ENCODE data around the gene ENPP3. TPM values are rescaled to one million over a fixed set of nuclear protein-coding genes. Genes with fewer than 3 reads are reported as not detected.
"Not testable (repeated sequence)": the region's sequence is repeated elsewhere in the genome, so short reads cannot be mapped to it uniquely, and the experiment has no call there.

The ENPP3 gene
- total RNA-seq, 1 donor from 2014 or later: 2.3 TPM

DNA sequence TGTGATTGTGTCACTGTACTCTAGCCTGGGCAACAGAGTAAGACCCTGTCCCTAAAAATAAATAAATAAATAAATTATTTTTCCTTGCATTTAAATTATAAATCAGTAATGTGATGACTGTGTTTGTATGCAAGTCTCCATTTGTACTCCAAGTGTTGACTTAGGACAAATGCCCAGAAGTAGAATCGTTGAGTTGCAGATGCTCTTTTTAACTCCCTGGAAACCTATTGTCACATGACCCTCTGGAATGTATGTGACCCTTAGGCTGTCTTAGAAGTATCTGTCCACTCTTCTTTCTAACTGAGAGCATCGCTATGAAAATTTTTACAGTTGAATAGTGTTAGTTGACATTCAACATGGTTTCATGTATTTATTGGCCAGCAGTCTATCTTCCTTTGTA, 45.3 kb downstream of the ENPP3 start:
- H3K27me3 Mint-ChIP-seq: peaks cover 4% of the 10 kb centered on the region
- no peaks in the 10 kb centered on the region for H3K36me3 Mint-ChIP-seq (ENCODE audit: low read depth)
- no peak overlapping the region for H3K27ac Mint-ChIP-seq

DNA sequence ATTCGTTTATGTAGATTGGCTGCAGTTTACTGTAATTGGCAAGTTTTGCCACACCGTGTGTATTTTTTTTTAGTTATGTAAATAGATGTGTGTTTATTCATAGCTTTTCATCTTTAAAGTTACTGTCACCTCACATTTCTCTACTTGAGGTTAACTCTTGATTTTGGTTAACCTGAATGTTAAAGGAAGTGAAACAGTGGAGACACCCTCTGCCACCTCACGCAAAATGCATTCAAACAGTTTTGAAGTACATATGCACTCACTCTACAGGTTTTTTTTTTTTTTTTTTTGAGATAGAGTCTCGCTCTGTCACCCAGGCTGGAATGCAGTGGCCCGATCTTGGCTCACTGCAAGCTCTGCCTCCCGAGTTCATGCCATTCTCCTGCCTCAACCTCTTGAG, 46.4 kb downstream of the ENPP3 start:
- no peaks in the 10 kb centered on the region for H3K9me3 Mint-ChIP-seq
- peaks cover 7% of the 10 kb centered on the region for H3K4me1 Mint-ChIP-seq
- H3K27me3 Mint-ChIP-seq: peaks cover 4% of the 10 kb centered on the region
- no peak overlapping the region for H3K4me3 Mint-ChIP-seq
- DNase-seq: no peak
- peak overlapping the region; percentile 58 for H3K27ac Mint-ChIP-seq
- H3K36me3 Mint-ChIP-seq (ENCODE audit: low read depth): no peaks in the 10 kb centered on the region
- intact Hi-C loops (cut with micrococcal nuclease): no loop called here

More for the DNA sequence above, 45.3 kb downstream of the ENPP3 start:
- Mint-ChIP-seq H3K9me3 (no peaks in the 10 kb centered on the region), H3K4me1 (peaks cover 4% of the 10 kb centered on the region), H3K4me3 (no peak overlapping the region)
- no peak for DNase-seq
- intact Hi-C loops (cut with micrococcal nuclease): no loop called here

DNA sequence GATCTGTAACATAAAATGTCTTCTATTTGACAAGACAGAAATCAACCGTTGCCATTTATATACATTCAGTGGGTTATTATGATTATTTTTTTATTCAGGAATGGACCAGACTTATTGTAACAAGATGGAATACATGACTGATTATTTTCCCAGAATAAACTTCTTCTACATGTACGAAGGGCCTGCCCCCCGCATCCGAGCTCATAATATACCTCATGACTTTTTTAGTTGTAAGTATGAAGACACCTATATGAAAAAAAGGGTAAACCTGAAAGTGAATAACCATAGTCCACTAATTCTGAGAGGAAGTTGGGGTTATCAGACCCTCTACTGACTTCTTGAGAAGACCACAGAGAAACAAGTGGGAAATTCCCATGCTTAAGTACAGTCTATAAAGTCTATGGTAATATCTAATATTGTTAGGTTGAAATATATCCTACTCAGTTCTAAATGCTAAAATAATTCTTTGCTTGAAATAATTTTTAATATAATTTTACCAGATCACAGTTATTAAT, 48.2 kb downstream of the ENPP3 start:
- Mint-ChIP-seq H3K36me3 (ENCODE audit: low read depth) (no peaks in the 10 kb centered on the region), H3K27me3 (peaks cover 6% of the 10 kb centered on the region), H3K4me3 (no peak overlapping the region), H3K27ac (no peak overlapping the region), H3K9me3 (no peaks in the 10 kb centered on the region), H3K4me1 (peaks cover 9% of the 10 kb centered on the region)
- DNase-seq: no peak
- intact Hi-C loops (cut with micrococcal nuclease): no loop called here

DNA sequence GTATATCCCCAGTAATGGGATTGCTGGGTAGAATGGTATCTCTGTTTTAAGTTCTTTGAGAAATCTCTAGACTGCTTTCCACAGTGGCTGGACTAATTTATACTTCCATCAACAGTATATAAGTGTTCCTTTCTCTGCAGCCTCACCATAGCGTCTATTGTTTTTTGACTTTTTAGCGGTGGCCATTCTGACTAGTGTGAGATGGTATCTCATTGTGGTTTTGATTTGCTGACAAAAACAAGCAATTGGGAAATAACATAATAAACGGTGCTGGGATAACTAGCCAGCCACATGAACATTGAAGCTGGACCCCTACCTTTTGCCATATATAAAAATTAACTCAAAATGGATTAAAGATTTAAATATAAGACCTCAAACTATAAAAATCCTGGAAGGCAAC, 49.9 kb downstream of the ENPP3 start:
- peaks cover 9% of the 10 kb centered on the region for H3K4me1 Mint-ChIP-seq
- no peaks in the 10 kb centered on the region for H3K9me3 Mint-ChIP-seq
- H3K36me3 Mint-ChIP-seq (ENCODE audit: low read depth): no peaks in the 10 kb centered on the region
- no peak overlapping the region for H3K4me3 Mint-ChIP-seq
- H3K27me3 Mint-ChIP-seq: peaks cover 2% of the 10 kb centered on the region
- intact Hi-C loops (cut with micrococcal nuclease): no loop called here
- DNase-seq: no peak
- no peak overlapping the region for H3K27ac Mint-ChIP-seq

DNA sequence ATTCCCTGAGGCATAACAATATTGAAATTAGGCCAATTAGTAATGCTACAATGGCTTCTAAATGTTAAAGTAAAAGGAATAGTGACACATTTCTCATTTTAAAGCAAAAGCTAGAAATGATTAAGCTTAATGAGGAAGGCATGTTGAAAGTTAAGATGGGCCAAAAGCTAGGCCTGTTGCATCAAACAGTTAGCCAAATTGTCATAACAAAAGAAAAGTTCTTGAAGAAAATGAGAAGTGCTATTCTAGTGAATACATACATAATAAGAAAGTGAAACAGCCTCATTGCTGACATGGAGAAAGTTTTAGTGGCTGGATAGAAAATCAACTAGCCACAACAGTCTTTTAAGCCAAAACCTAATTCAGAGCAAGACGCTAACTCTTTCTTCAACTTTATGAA, 51.2 kb downstream of the ENPP3 start:
- intact Hi-C loops (cut with micrococcal nuclease): loop anchor here (1.0 kb wide), 1 partner anchor 48 kb away; no protein-coding TSS in a partner anchor
- H3K36me3 Mint-ChIP-seq (ENCODE audit: low read depth): no peaks in the 10 kb centered on the region
- H3K9me3 Mint-ChIP-seq: no peaks in the 10 kb centered on the region
- peaks cover 2% of the 10 kb centered on the region for H3K27me3 Mint-ChIP-seq
- peak overlapping the region; percentile 9 for H3K27ac Mint-ChIP-seq
- H3K4me3 Mint-ChIP-seq: no peak overlapping the region
- DNase-seq: no peak
- H3K4me1 Mint-ChIP-seq: peaks cover 9% of the 10 kb centered on the region

DNA sequence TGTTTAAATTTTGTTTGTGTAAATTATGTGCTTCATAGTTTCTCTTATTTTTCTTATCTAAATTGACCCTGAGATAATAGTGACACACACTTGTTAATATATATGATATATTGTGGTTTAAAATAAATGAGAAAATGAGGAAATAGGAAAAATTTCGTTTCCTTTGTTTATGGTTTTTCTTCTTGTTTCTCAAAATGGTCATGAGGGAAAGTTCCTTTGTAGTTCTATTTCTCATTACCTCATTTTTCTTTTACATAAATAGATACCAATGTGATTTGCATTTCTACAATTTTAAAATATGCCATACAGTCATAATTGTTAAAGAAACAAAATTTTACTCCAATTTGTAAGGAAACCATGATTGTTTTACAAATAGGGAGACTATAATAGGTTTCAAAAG, 54.9 kb downstream of the ENPP3 start:
- no peak for DNase-seq
- Mint-ChIP-seq H3K27ac (no peak overlapping the region), H3K36me3 (ENCODE audit: low read depth) (no peaks in the 10 kb centered on the region), H3K4me1 (peaks cover 8% of the 10 kb centered on the region), H3K4me3 (no peak overlapping the region), H3K9me3 (no peaks in the 10 kb centered on the region), H3K27me3 (peaks cover 5% of the 10 kb centered on the region)
- intact Hi-C loops (cut with micrococcal nuclease): loop anchor here (10.0 kb wide), 1 partner anchor 223 kb away; no protein-coding TSS in a partner anchor

DNA sequence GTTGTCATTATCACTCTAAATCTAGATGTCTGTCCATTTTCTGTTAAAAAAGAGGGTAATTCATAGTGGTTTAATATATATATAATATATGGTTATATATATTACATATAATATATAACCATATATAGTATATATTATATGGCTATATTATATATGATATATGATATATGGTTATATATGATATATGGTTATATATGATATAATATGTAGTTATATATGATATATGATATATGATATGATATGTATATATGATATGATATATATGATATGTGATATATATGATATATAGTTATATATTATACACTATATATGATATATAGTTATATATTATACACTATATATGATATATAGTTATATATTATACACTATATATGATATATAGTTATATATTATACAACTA, 55.5 kb downstream of the ENPP3 start:
- no peak for DNase-seq
- Mint-ChIP-seq H3K9me3 (no peaks in the 10 kb centered on the region), H3K27ac (no peak overlapping the region), H3K36me3 (ENCODE audit: low read depth) (no peaks in the 10 kb centered on the region), H3K4me1 (peaks cover 5% of the 10 kb centered on the region), H3K27me3 (peaks cover 5% of the 10 kb centered on the region), H3K4me3 (no peak overlapping the region)
- intact Hi-C loops (cut with micrococcal nuclease): loop anchor here (10.0 kb wide), 1 partner anchor 222 kb away; no protein-coding TSS in a partner anchor

DNA sequence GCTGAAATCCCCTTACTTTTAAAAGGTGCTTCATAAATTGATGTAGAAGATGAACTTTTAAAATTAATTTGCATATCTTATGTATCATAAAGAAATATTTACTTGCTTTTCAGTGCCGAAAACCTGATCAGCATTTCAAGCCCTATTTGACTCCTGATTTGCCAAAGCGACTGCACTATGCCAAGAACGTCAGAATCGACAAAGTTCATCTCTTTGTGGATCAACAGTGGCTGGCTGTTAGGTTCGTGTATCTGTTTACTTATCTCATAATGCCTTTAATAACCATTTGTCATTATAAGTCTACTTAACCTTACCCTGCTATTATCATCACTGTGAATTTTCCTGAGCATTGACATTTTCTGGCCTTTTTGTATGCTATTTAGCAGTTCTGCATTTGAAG, 56.3 kb downstream of the ENPP3 start:
- Mint-ChIP-seq H3K36me3 (ENCODE audit: low read depth) (no peaks in the 10 kb centered on the region), H3K9me3 (no peaks in the 10 kb centered on the region), H3K4me1 (peaks cover 2% of the 10 kb centered on the region), H3K27me3 (peaks cover 5% of the 10 kb centered on the region), H3K27ac (no peak overlapping the region), H3K4me3 (no peak overlapping the region)
- no peak for DNase-seq
- intact Hi-C loops (cut with micrococcal nuclease): loop anchor here (10.0 kb wide), 1 partner anchor 221 kb away; no protein-coding TSS in a partner anchor

DNA sequence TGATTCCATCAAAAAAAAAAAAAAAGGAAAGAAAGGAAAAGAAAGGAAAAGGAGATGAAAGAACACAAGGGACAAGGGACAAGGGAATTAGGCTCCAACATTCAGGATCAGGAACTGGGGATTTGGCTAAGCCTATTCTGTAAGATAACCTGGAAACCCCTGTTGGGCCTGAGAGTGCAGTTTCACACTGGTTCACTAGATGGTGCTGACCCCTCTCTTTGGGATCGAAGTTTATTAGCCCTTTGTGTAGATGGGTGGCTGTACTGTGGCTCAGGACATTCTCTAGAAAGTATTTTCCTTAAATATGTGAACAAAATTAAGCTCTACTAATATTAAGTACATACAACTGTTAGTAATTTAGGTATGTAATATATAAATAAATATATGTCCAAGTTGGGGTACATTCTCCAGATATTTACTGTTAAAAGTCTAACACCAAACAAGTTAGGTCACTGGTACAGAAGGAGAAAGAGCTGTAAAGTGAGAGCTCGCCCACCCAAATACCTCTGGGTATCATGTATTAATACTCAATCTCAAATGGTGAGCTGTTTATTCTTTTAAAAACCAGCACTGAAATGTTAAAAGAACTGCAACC, 57.8 kb downstream of the ENPP3 start:
- intact Hi-C loops (cut with micrococcal nuclease): loop anchor here (10.0 kb wide), 1 partner anchor 220 kb away; no protein-coding TSS in a partner anchor
- no peak overlapping the region for H3K4me3 Mint-ChIP-seq
- peak; percentile 74 for DNase-seq
- H3K36me3 Mint-ChIP-seq (ENCODE audit: low read depth): no peaks in the 10 kb centered on the region
- no peaks in the 10 kb centered on the region for H3K4me1 Mint-ChIP-seq
- H3K9me3 Mint-ChIP-seq: no peaks in the 10 kb centered on the region
- peaks cover 3% of the 10 kb centered on the region for H3K27me3 Mint-ChIP-seq
- H3K27ac Mint-ChIP-seq: no peak overlapping the region

DNA sequence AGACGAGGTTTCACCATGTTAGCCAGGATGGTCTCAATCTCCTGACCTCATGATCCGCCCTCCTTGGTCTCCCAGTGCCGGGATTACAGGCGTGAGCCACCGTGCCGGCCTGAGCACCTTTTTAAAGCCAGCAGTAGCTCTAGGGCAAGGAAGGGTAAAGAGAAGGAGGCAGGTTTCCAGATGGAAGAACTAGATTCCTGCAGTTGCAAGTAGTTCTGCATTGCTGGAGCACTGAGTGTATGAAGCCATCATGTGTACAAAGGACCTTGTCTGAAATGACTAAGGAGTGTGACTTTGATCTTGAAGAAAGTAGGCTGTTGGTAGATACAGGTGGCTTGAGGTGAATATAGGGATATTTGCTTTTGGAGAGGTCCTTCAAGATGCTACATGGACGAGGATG, 59.9 kb downstream of the ENPP3 start:
- Mint-ChIP-seq H3K4me3 (no peak overlapping the region), H3K9me3 (no peaks in the 10 kb centered on the region), H3K4me1 (no peaks in the 10 kb centered on the region), H3K27ac (no peak overlapping the region), H3K36me3 (ENCODE audit: low read depth) (no peaks in the 10 kb centered on the region), H3K27me3 (peaks cover 3% of the 10 kb centered on the region)
- intact Hi-C loops (cut with micrococcal nuclease): loop anchor here (10.0 kb wide), 1 partner anchor 218 kb away; no protein-coding TSS in a partner anchor
- no peak for DNase-seq

DNA sequence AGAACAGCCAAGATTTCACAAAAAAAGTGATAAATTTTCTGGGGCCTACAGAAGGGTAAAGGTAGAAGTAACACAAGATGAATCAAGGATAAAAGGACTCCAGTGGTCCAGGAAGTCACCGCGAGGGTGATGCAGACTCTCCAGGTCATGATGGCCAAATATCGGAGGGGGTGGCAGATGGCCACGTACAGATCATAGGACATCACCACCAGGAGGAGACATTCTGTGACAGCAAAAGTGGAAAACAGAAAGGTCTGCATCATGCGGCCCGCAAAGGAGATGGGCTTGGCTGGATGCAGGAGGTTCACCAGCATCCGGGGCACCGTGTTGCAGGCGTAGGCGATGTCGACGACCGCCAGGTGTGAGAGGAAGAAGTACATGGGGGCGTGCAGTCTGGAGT, 63.7 kb downstream of the ENPP3 start:
- intact Hi-C loops (cut with micrococcal nuclease); DNase-seq; H3K4me1 Mint-ChIP-seq; H3K27me3 Mint-ChIP-seq; H3K4me3 Mint-ChIP-seq; H3K9me3 Mint-ChIP-seq; H3K36me3 Mint-ChIP-seq (ENCODE audit: low read depth); H3K27ac Mint-ChIP-seq: not testable (repeated sequence)

DNA sequence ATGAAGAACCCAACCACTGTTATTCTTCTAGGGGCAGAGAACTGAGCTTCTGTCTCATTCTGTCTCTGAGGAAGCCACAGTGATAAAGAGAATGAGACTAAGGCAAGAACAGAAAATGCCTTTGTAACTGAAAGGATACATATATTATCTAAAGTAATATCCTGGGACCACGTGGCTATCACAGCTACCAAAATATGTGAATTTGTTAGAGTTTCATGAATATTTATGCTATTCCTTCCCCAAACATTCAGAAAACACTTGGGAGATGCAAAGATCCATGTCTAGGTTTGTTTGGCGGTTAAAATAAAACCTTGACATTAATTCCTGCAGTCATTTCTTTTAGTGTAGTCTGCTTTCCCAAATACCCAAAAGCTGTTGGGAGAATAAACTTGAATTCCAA, 66.8 kb downstream of the ENPP3 start:
- H3K27ac Mint-ChIP-seq; H3K36me3 Mint-ChIP-seq (ENCODE audit: low read depth); H3K27me3 Mint-ChIP-seq; H3K9me3 Mint-ChIP-seq; DNase-seq; intact Hi-C loops (cut with micrococcal nuclease); H3K4me1 Mint-ChIP-seq; H3K4me3 Mint-ChIP-seq: not testable (repeated sequence)

DNA sequence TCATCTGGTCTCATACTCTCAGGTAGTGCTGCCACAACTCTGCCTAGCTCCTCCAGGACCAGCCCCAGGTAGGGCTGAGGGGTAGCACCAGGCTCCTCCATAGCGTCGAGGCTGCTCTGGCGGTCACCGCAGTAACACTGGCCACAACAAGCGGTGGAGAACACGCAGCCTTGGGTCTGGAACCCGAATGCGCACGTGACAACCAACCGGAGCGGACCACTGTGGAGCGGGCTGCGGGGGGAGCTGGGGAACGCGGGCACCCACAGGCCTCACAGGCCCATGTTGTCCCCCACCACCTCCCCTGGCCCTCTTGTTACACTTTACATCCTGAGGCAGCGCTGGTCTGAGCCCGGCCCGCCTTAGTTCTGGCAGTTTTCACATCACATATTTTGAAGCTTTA, 73.8 kb downstream of the ENPP3 start, which contains the start of gene CTAGE9:
Gene CTAGE9 (minus strand): TSS at position 101 of the 400 bp plus-strand sequence. CDS start 0 bp downstream, at position 101.
- H3K9me3 Mint-ChIP-seq; intact Hi-C loops (cut with micrococcal nuclease); H3K27ac Mint-ChIP-seq; H3K27me3 Mint-ChIP-seq; DNase-seq; H3K4me3 Mint-ChIP-seq; H3K36me3 Mint-ChIP-seq (ENCODE audit: low read depth); H3K4me1 Mint-ChIP-seq: not testable (repeated sequence)

DNA sequence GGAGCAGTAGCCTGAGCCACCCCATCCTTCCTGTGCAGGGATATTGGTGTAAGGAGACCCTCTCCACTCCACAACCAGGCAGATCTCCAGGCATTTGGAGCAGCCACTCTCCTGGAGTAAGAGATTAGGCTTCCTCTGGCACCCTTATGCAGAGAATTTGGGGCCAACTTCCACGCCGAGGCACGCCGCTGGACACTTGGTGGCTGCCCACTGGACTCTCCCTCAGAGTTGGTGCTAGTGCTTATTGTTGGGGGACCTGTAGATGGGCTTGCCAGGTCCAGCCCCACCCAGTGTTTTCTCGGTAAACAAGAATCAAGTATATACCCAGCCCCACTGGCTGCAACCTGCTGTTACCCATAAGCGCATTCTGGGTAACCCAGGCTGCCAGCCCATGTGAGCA, 78.5 kb downstream of the ENPP3 start:
- H3K27ac Mint-ChIP-seq; H3K4me3 Mint-ChIP-seq; intact Hi-C loops (cut with micrococcal nuclease); H3K27me3 Mint-ChIP-seq; H3K9me3 Mint-ChIP-seq; H3K4me1 Mint-ChIP-seq; DNase-seq; H3K36me3 Mint-ChIP-seq (ENCODE audit: low read depth): not testable (repeated sequence)
